Measurements from ENCODE around the gene VIPR1.

Gene VIPR1

DNA sequence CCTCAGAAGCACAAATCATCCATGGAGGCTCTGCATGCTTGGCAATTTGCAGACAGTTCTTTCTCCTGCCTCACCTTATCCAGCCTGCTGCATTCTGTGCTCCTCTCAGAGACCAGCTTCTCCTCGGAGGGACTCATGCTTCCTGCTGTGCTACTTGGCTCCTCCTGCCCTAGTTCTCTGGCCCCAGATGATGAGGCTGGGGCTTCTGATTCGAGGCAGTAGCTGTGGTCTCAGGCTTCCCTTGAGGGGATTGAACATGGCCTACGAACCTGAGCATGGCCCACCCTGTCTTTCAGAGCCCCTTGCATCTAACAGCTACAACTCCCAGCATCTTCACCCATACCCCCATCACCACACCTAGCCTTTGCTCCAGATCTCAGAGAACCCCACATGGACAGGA, 6.7 kb downstream of the VIPR1 start:
- DNase-seq (ENCODE audit: low read depth in 4 of 4, low spot score in 1 of 4), result no peak

DNA sequence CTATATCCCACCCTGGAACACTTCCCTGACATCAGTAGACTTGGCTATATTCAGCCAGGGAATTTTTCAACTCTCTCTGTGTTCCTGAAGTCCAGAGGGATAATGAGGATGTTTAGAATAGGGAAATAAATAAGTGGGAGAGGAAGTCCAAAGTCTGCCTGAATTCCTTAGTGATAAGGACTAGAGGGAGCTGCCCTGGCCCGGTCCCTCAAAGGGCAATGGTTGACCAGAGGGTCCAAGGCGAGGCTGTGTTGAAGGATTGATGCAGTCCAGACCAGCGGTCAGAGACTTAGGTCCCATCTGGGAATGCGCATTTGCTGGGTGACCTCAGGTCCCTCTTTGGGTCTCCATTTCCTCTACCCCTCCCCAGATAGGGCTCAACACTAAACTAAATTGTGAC, 7.9 kb downstream of the VIPR1 start:
- no peak for DNase-seq (ENCODE audit: low read depth in 4 of 4, low spot score in 1 of 4)

DNA sequence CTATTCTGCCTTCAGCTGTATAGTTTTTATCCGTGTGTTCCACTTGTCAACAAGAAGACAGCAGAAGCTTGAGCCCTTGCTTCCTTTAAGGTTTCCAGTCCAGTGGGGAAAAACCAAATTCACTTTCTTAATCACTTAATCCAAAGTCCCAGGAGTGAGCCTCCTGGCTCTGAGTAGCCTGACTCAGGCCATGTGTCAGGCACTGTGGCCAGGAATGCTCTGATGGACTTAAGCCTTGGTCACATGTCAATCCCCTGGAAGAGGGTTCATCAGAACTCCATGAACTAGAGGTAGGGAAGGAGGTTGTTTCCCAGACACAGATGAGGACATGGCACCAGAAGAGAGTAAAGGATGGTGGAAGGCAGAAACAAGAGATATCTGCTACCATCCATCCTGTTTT, 8.8 kb downstream of the VIPR1 start:
- no peak for DNase-seq (ENCODE audit: low read depth in 4 of 4, low spot score in 1 of 4)

DNA sequence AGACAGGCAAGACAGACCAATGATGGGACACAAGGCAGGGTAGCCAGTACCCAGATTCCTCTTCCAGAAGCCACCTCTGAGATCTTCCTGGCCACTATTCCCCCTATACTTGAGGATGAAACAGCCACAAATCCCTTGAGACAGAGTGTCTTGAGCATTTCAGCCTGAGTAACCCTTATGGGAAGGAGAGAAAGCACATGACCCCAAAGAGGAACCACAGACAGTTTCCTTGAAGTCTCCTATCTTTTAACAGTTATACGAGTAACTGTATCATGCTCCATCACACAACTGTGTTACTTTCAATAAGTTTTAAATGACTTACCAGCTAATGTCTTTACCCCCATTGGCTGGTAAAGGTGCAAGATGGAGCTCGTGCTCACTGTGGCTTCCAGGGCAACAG, 9.3 kb downstream of the VIPR1 start:
- no peak for DNase-seq (ENCODE audit: low read depth in 4 of 4, low spot score in 1 of 4)

DNA sequence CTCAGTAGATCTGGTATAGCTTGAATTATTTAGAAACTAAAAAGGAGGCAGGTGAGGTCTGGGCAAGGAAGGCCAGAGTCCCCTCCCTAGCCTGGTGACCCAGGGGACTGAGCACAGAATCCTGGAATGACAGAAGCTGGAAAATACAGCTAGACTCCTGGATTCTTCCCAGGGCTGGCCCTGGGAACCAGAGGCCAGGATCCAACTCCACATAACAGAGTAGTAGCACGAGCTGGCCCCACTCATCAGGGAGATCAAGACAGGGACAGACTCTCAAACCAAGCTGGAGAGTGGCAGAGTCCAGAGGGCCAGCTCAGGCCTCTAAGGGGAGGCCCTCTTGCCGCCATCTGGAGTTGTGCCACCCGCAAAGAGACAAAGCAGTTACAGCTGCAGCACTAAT, 10.7 kb downstream of the VIPR1 start:
- DNase-seq (ENCODE audit: low read depth in 4 of 4, low spot score in 1 of 4), result no peak

DNA sequence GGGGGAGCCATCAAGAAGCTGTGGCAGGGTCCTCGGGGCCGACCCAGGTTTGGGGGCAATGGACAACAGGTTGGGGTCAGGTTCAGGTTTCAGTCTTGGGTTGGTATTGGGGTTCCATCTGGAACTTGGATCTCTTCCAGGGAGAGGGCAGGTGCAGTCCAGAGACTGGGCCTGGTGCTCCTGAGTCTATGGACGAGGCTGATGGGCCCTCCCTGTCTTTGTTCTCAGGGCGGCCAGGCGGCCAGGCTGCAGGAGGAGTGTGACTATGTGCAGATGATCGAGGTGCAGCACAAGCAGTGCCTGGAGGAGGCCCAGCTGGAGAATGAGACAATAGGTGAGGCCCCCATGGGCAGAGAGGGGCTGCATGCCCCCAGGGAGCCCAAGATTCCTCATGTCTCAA, 11.1 kb downstream of the VIPR1 start:
- DNase-seq (ENCODE audit: low read depth in 4 of 4, low spot score in 1 of 4), result no peak

DNA sequence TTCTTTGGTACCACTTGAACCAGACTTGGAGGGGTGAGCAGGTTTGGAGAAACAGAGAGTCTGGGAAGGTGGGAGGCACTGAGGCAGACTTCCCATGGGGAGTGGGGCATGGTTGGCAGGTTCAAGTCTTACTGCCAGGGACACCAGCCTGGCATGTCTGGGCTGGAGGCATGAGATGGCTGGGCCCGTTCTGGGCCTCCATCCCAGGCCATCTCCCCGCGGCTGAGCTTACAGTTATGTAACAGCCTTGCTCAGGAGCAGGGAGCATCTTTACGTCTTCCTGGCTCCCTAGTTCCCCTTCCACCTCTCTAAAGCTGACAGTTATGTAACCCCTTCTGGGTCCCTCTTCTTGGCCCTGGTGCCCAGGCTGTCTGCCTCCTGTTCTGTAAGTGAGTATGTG, 12.4 kb downstream of the VIPR1 start:
- DNase-seq (ENCODE audit: low read depth in 4 of 4, low spot score in 1 of 4), result no peak

DNA sequence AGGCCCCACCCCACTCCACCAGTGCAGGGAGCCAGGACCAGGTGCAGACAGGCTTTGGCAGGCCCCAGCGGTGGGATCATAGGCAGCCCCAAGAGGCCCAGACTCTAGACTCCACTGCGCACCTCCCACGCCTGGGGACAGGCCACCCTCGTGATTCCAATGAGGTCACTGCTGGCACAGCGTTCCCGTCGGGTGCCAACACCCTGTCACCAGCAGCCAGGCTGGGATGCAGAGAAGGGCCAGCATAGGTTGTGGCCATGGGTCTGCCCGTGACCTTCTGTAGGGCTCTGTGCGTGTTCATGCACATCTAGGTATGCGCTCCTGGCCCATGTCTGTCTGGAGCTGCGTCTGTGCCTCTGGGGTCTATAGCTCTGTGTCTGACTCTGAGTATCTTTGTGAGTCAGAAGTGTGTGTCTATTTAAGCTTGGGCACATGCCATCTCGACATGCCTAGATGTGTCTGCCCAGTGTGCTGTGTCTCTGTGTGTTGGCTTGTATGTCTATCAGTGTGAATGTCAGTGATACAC, 13.0 kb downstream of the VIPR1 start:
- DNase-seq (ENCODE audit: low read depth in 4 of 4, low spot score in 1 of 4), result no peak

DNA sequence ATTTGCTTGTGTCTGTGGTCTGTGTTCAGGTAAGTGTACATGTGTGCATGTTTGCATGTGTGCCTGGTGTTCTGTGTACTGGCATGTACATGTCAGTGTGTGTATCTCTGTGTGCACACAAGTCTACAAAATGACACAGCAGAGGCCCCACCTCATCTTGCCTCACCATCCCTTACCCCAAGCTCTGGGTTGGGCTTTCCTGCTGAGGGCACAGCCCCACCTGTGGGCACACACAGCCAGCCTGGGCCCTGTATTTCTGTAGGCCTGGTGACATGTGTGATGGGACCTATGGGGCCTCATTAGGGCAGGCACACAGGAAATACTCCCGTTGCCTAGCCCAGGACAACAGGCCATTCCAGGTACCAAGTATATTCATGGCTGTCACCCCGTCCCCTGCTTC, 13.5 kb downstream of the VIPR1 start:
- no peak for DNase-seq (ENCODE audit: low read depth in 4 of 4, low spot score in 1 of 4)

DNA sequence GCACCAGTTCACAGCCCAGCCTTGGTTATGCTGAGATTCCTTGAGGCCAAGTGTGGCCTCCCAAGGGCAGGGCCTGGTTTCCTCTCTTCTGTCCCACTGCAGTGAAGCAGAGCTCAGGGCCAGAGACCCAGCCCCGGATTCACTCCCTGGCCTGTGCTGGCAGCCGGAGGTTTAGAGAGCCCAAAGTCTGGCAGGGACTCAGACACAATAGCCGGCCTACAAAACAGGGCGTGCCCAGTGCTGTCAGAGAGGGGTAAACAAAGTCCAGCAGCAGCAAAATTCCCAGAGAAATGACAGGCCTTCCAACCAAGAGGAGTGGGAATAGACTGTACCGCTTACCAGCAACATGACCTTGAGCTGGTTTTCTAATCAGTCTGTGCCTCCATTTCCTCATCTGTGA, 14.0 kb downstream of the VIPR1 start:
- DNase-seq (ENCODE audit: low read depth in 4 of 4, low spot score in 1 of 4), result no peak

DNA sequence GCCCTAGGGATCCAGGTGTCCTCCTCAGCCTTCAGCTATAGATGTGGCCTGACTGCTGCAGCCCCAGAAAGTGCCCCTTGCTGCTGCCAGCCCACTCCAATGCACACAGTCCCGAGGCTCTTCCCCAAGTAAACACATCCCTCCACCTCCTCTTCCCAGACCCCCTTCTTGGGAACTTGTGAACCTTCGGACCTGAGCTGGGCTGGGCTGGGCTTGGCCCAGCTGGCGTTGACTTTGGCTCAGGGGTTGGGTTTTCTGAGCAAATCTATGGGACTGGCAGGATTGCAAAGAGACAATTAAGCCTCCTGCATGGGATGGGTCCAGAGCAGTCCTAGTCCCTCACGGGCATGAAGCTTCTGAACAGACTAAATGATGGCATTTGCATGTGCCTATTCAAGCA, 14.7 kb downstream of the VIPR1 start:
- no peak for DNase-seq (ENCODE audit: low read depth in 4 of 4, low spot score in 1 of 4)

DNA sequence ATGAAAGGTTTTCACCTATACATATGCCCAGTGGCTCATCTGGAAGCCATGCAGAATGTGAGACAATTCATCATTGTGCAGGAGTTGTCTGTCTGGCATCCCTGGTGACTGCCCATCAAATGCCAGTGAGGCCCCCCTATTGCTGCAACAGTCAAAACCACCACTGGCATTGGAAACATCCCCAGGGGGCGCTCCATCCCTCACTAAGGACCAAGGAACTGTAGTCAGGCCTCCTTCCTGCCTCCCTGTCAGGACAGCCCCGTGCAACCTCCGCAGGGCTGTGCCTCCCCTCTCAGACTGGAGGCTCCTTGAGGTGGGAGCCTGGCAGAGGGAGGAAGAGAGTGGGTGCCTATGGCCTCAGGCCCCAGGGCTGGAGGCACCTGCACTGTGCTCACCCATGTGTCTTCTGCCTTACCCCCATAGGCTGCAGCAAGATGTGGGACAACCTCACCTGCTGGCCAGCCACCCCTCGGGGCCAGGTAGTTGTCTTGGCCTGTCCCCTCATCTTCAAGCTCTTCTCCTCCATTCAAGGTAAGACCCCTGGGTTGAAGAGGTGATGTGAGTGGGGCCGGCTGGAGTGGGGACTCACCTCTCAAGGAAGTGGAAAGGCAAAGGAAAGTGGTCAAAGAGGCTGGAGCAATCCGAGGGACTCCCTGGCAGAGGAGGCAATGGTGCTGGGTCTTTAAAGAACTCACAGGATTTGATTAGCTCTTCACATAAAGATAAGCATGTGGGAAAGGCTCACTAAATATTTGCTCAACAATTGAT, 16.5 kb downstream of the VIPR1 start:
- no peak for DNase-seq (ENCODE audit: low read depth in 4 of 4, low spot score in 1 of 4)

DNA sequence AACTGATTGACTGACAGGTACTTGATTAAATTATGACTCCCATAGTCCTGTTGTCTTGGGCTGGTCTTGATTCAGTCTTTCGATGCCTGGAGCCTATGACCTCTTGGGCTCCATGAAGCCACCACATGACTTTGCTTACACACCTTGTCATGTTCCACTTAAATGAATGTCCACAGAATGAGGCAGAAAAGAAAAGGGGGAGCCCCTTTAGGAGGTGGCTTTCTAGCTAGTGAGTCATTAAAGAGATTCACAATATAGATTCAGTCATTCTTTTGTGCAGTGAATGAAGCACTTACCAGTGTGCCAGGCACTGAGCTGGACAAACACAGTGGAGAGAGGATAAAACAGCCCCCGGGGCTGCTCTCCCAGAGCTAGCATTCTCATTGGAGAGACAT, 17.1 kb downstream of the VIPR1 start:
- no peak for DNase-seq (ENCODE audit: low read depth in 4 of 4, low spot score in 1 of 4)

DNA sequence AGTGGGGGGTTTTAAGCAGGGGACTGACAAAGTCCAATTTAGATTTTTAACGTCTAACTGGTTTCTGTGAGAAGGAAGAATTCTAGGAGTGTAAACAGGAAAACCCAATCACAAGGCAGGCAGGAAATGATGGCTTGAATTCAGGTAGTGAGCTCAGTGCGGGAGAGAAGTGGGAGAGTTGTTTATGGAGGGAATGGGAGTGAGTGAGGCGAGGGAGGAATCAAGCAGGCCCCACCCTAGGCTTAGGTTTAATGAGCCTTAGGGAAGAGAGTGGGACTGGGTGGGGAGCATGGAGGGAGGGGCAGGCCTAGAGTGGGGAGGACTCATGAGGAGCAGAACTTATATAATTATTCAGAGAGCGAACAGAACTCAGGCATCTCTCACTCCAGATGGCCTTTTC, 17.9 kb downstream of the VIPR1 start:
- DNase-seq (ENCODE audit: low read depth in 4 of 4, low spot score in 1 of 4), result no peak

DNA sequence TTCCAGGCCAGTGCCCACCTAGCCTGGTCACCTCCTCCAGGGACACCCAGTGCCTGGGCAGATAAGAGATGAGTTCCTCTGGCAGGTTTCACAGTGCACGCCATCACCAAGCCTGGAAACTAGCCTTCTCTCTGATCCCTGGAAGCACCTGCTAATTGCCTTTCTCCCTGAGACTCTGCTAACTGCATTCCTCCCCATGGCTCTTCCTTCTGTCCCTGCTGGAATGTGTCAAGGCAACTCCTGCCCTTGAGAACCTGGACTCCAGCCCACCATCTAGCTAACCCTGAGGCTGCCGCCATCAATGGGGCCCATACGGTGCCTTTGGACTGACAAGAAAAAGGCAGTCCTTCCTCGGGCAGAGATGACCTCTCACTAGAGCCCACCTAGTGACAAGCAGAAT, 18.5 kb downstream of the VIPR1 start:
- DNase-seq (ENCODE audit: low read depth in 4 of 4, low spot score in 1 of 4), result no peak

DNA sequence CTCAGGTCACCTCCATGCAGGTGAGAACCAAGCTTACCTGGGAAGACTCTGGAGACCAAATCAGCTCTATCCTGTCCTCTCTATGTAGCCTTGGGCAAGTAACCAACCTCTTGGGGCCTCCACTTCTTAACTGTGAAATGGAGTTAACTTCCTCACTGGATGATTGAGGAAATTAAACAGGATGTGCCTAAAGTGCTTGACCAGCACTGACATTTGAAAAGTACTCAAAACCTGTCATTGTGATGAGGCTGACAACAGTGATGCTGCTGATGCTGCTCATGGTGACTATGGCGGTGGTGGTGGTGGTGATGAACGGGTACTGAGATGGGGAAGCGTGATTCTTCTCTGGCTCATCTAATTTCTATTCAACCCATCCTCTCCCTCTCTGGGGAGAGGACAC, 22.3 kb downstream of the VIPR1 start:
- no peak for DNase-seq (ENCODE audit: low read depth in 4 of 4, low spot score in 1 of 4)

DNA sequence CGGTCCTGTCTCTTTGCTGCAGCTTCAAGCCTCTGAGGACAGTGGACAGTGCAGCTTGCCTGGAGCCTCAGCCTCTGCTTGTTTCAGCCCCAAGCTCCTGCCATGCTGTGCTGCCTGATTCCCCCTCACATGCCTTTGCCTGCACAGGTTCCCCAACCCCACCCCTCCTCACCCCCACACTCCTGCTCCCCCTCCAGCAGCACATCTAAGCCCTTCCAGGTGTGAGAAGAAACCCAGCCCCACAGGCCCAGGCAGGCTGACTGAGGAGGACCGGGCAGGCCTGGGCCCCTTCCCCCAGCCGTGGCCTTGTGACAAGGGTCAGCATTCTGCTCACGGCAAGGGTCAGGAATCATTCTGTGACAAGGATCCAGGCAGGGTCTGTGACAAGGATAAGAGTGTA, 22.8 kb downstream of the VIPR1 start:
- no peak for DNase-seq (ENCODE audit: low read depth in 4 of 4, low spot score in 1 of 4)

DNA sequence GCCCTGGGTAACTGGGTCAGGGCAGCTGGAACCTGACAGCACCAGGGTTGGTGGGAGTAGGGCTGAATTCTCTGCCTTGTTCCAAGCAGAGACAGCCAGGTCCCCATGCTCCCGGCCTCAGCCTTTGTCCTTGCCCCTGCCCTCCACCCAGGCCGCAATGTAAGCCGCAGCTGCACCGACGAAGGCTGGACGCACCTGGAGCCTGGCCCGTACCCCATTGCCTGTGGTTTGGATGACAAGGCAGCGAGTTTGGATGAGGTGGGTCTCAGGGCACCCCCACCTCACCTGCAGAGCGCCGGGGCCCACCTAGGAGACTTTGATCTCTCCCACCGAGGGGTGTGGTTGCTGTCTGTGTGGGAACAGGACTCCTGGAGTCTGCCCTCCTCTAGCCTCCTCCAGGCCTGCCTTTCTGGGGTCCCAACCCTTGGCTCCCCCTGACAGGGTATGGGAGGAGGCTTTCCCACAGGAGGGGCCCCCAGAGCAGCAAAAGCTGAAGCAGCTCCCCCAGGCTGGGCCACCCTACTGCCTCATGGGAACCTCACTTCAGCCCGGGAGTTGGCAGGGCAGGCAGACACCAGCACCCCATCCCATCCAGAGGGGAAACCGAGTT, 23.4 kb downstream of the VIPR1 start:
- DNase-seq (ENCODE audit: low read depth in 4 of 4, low spot score in 1 of 4), result no peak

DNA sequence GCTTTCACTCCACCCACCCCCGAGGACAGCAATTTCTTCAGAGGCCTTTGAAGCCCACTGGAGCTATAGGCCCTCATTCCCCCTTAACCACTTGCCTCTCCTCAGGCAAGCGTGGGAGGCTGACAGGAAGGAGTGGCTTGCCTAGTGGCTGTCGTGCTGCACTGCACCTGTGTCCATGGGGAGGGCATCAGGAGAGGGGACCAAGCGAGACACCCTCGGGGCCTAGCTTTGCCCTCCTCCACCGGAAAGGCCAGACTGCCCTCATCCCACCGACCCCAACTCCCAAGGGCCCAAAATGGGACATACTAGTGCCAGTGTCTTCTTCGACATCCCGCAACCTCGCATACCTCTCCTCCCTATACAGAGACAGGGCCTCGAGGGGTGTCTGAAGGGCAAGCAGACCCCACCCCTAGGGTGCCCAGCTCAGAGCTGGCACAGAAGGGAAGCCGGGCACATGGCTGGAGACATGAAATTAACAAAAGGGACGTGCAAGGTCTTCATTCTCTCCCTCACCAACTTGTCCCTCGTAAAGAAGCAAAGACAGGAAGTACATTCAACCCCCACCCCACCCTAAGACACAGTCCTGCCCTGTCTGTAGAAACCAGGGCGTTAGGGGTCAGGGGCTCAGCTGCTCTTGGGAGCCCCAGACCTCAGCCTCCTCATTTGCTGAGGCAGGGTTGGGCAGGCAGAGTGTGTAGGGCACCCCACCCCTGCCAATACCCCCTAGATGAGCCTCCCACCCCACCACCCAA, 24.3 kb downstream of the VIPR1 start:
- peak in 2 of 4 experiments; percentile 20 to 25 for DNase-seq (ENCODE audit: low read depth in 4 of 4, low spot score in 1 of 4)

DNA sequence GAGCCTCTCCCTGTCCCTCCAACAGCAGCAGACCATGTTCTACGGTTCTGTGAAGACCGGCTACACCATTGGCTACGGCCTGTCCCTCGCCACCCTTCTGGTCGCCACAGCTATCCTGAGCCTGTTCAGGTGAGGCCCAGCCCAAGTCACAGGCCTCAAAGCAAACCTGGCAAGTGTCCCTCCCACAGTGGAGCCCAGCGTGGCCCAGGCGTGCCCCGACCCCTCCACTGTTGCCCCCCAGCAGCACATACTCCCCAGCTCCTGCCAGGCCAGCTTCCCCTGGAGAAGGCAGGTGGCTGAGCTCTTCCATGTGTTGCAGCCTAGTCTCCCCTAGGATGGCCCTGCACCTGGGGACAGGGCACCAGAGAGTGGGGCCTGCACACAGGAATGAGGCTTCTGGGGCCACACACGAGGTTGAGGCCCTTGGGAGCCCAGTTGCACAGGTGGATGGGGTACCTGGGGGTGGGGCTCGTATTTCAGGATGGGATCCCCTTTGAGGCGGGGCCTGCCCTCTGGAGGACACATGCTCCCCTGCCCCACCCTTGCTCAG, 25.0 kb downstream of the VIPR1 start:
- no peak for DNase-seq (ENCODE audit: low read depth in 4 of 4, low spot score in 1 of 4)

DNA sequence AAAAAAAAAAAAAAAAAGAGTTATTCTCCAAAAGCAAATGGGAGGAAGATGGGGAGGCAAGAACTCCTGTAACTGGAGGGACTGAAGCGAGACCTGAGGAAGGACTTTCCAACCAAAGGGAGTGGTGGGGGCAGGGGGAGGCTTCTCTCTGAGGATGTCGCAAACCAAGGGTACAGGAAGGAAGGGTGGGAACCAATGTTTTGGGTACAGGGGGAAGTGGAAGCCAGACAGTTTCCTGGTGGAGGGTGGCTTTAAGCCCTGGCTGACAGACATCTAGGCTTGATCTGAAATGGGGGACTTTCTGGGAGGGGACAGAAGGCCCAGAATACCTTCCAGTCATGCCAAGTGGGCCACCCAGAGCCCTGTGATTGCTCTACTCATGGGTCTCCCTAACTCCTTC, 27.0 kb downstream of the VIPR1 start:
- DNase-seq (ENCODE audit: low read depth in 4 of 4, low spot score in 1 of 4), result no peak

DNA sequence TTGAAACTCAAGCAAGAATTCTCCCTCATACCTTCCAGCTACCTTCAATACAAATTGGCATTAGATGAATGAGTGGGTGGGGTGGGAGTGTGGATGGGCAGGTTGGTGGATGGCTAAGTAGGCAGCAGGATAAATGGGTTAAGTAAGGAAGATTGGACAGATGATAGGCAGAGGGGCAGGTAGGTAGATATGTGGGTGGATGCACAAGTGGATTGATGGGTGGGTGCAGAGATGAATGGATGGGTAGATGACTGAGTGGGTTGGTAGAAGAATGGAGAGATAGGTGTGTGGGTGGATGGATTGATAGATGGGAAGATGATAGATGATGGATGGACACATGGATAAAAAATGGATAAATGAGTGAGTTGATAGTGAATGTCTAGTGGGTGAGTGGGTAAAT, 27.6 kb downstream of the VIPR1 start:
- DNase-seq (ENCODE audit: low read depth in 4 of 4, low spot score in 1 of 4), result no peak
